H1 (cell line): Measurements from ENCODE around the gene CHD6. TPM values are rescaled to one million over a fixed set of nuclear protein-coding genes. Genes with fewer than 3 reads are reported as not detected.
A peak's percentile ranks its signal among the peaks of the same experiment; 100 is the strongest.

Experiments used
- CTCF ChIA-PET: fragments of 300-600 bp; sonication (Branson Sonifier 250); formaldehyde crosslinking; loops from one replicate; lab custom pipeline; 2021; ENCODE audit not compliant: partially characterized antibody; lab: Charles Lee
- POLR2A ChIA-PET: fragments of 300-600 bp; sonication (Branson Sonifier 250); formaldehyde crosslinking; loops from one replicate; lab custom pipeline; 2021; ENCODE audit warnings: inconsistent platforms; ENCODE audit not compliant: partially characterized antibody; lab: Charles Lee
- DNase-seq, 2 experiments: peaks; one replicate each; pipeline versions ENCODE4 v3.0.0 to v3.0.0-alpha.2; 2010 to 2022; ENCODE audit warnings: low spot score in 2 of 2, low read depth in 1 of 2, mixed read lengths in 1 of 2
- FAIRE-seq: peaks from 2 replicates; lab custom pipeline; 2011; peaks lifted over from hg19 to GRCh38; lab: Jason Lieb, UNC
- H2AFZ ChIP-seq: 2 replicates; pipeline ENCODE4 v1.8.1; 2012; ENCODE audit warnings: low read length, inconsistent platforms
- H2AK5ac ChIP-seq: 2 replicates; pipeline ENCODE4 v1.6.1; 2013; ENCODE audit warnings: low read depth, low read length
- H2BK120ac ChIP-seq: replicated peaks from 2 replicates; pipeline ENCODE3; 2013; ENCODE audit warnings: low read depth, low read length, inconsistent platforms
- H2BK12ac ChIP-seq: 2 replicates; pipeline ENCODE4 v1.6.1; 2013; ENCODE audit warnings: low read depth, low read length
- H2BK15ac ChIP-seq: 2 replicates; pipeline ENCODE4 v1.6.1; 2013; ENCODE audit warnings: low read length
- H2BK20ac ChIP-seq: 2 replicates; pipeline ENCODE4 v1.6.1; 2013; ENCODE audit warnings: low read length
- H2BK5ac ChIP-seq: 2 replicates; pipeline ENCODE4 v1.6.1; 2013; ENCODE audit warnings: low read depth, low read length
- H3K14ac ChIP-seq: 2 replicates; pipeline ENCODE4 v1.6.1; 2013; ENCODE audit warnings: inconsistent platforms; ENCODE audit not compliant: insufficient read length
- H3K18ac ChIP-seq: 2 replicates; pipeline ENCODE4 v1.6.1; 2013; ENCODE audit warnings: low read length; ENCODE audit errors: extremely low read depth
- H3K23ac ChIP-seq: 2 replicates; pipeline ENCODE4 v1.6.1; 2013; ENCODE audit warnings: inconsistent platforms; ENCODE audit not compliant: insufficient read length
- H3K23me2 ChIP-seq: 2 replicates; pipeline ENCODE4 v1.6.1; 2013; ENCODE audit warnings: low read depth, low read length
- H3K27ac ChIP-seq: 2 replicates; pipeline ENCODE4 v1.6.1; 2011; ENCODE audit warnings: low read depth, low read length, inconsistent platforms
- H3K27me3 ChIP-seq, 4 experiments: replicated peaks in 1 of 4; 1 replicate in 1 of 4; 2 replicates in 3 of 4; pipeline versions ENCODE4 v1.6.1 to v1.8.1; 2011 to 2013; ENCODE audit warnings: low read length in 3 of 4, mild to moderate bottlenecking in 3 of 4, inconsistent platforms in 2 of 4, mixed read lengths in 2 of 4, moderate library complexity in 1 of 4; ENCODE audit not compliant: control insufficient read depth in 3 of 4, insufficient read depth in 3 of 4; ENCODE audit errors: extremely low read depth in 1 of 4
- H3K36me3 ChIP-seq, 4 experiments: 2 replicates each; pipeline versions ENCODE4 v1.6.1 to v1.8.1; 2011 to 2013; ENCODE audit warnings: mild to moderate bottlenecking in 4 of 4, low read length in 3 of 4, moderate library complexity in 2 of 4, control low read depth in 1 of 4, inconsistent platforms in 1 of 4; ENCODE audit not compliant: insufficient read depth in 4 of 4, control insufficient read depth in 2 of 4
- H3K4ac ChIP-seq: replicated peaks from 2 replicates; pipeline ENCODE3; 2013; ENCODE audit warnings: low read length, low read depth, mixed read lengths, inconsistent platforms; ENCODE audit not compliant: insufficient read length
- H3K4me1 ChIP-seq, 4 experiments: replicated peaks in 1 of 4; 1 replicate in 1 of 4; 2 replicates in 3 of 4; pipeline versions ENCODE4 v1.6.1 to v1.8.1; 2011 to 2013; ENCODE audit warnings: low read length in 3 of 4, inconsistent platforms in 2 of 4, mixed read lengths in 1 of 4; ENCODE audit not compliant: insufficient read depth in 4 of 4, control insufficient read depth in 3 of 4
- H3K4me2 ChIP-seq, 2 experiments: 2 replicates each; pipeline versions ENCODE4 v1.6.1 to v1.8.1; 2011 to 2013; ENCODE audit warnings: low read depth in 2 of 2, low read length in 2 of 2, control low read depth in 1 of 2, inconsistent platforms in 1 of 2, mild to moderate bottlenecking in 1 of 2; ENCODE audit not compliant: insufficient read depth in 1 of 2
- H3K4me3 ChIP-seq, 4 experiments: fragments of 200-600, 300-600 bp in 1 of 4; sonication (generic), shearing (Covaris generic), sonication (Bioruptor Twin) in 1 of 4; 2 replicates each; pipeline versions ENCODE4 v1.5.1 to v1.8.1; 2011 to 2016; ENCODE audit warnings: low read length in 4 of 4, low read depth in 3 of 4, control low read depth in 2 of 4, inconsistent platforms in 2 of 4, mild to moderate bottlenecking in 2 of 4, mixed read lengths in 1 of 4, moderate library complexity in 1 of 4; ENCODE audit not compliant: insufficient read depth in 2 of 4; ENCODE audit errors: extremely low read depth in 1 of 4
- H3K56ac ChIP-seq: replicated peaks from 2 replicates; pipeline ENCODE3; 2013; ENCODE audit warnings: low read depth, mild to moderate bottlenecking, mixed read lengths, low read length, inconsistent platforms; ENCODE audit not compliant: insufficient read length
- H3K79me1 ChIP-seq: 2 replicates; pipeline ENCODE4 v1.6.1; 2013; ENCODE audit warnings: low read depth, low read length, control low read depth
- H3K79me2 ChIP-seq, 2 experiments: 2 replicates each; pipeline versions ENCODE4 v1.6.1 to v1.8.1; 2012 to 2013; ENCODE audit warnings: low read length in 2 of 2, mild to moderate bottlenecking in 2 of 2, inconsistent platforms in 1 of 2; ENCODE audit not compliant: insufficient read depth in 2 of 2, control insufficient read depth in 1 of 2
- H3K9ac ChIP-seq, 4 experiments: replicated peaks in 1 of 4; 1 replicate in 1 of 4; 2 replicates in 3 of 4; pipeline versions ENCODE4 v1.6.1 to v1.8.1; 2011 to 2013; ENCODE audit warnings: low read depth in 3 of 4, low read length in 3 of 4, control low read depth in 2 of 4, mild to moderate bottlenecking in 2 of 4, moderate library complexity in 2 of 4, inconsistent platforms in 1 of 4; ENCODE audit errors: extremely low read depth in 1 of 4
- H3K9me3 ChIP-seq, 2 experiments: 2 replicates each; pipeline versions ENCODE4 v1.6.1 to v1.8.1; 2012 to 2013; ENCODE audit warnings: mild to moderate bottlenecking in 2 of 2, moderate library complexity in 2 of 2, control low read depth in 1 of 2, inconsistent platforms in 1 of 2, low read depth in 1 of 2, low read length in 1 of 2, mixed read lengths in 1 of 2; ENCODE audit not compliant: insufficient read depth in 2 of 2
- H4K20me1 ChIP-seq, 2 experiments: replicated peaks in 1 of 2; 2 replicates each; pipeline versions ENCODE3 to v1.8.1; 2011 to 2013; ENCODE audit warnings: inconsistent platforms in 2 of 2, low read length in 2 of 2, mild to moderate bottlenecking in 1 of 2; ENCODE audit not compliant: insufficient read depth in 2 of 2, control insufficient read depth in 1 of 2
- H4K5ac ChIP-seq: 2 replicates; pipeline ENCODE4 v1.6.1; 2013; ENCODE audit warnings: low read length, low read depth, mixed read lengths, inconsistent platforms; ENCODE audit not compliant: insufficient read length
- H4K8ac ChIP-seq: 2 replicates; pipeline ENCODE4 v1.8.0; 2013; ENCODE audit warnings: mild to moderate bottlenecking, moderate library complexity, low read length, inconsistent platforms; ENCODE audit not compliant: insufficient read depth; ENCODE audit errors: extremely low read depth
- H4K91ac ChIP-seq: replicated peaks from 2 replicates; pipeline ENCODE3; 2013; ENCODE audit warnings: low read length, mixed read lengths, inconsistent platforms; ENCODE audit not compliant: insufficient read length
- ATF3 ChIP-seq: IDR thresholded peaks from 2 replicates; pipeline ENCODE4 v1.6.1; 2011; ENCODE audit warnings: low read depth, mild to moderate bottlenecking, low read length; ENCODE audit not compliant: insufficient read depth
- BACH1 ChIP-seq: IDR thresholded peaks from 2 replicates; pipeline ENCODE4 v1.6.1; 2012; ENCODE audit warnings: low read length, improper control_type of control experiment
- CBX5 ChIP-seq: fragments of 300-800, 300-1000 bp; sonication (generic); IDR thresholded peaks from 2 replicates; pipeline ENCODE4 v1.7.1; 2016; ENCODE audit warnings: antibody characterized with exemption, low read length, low read depth
- CREB1 ChIP-seq: IDR thresholded peaks from 2 replicates; pipeline ENCODE4 v1.6.1; 2012; ENCODE audit warnings: inconsistent platforms
- EGR1 ChIP-seq: IDR thresholded peaks from 2 replicates; pipeline ENCODE4 v1.6.1; 2011; ENCODE audit warnings: low read depth, low read length, borderline replicate concordance
- EZH2 ChIP-seq: fragments of 200-600 bp; sonication (generic); IDR thresholded peaks from 2 replicates; pipeline ENCODE4 v1.7.1; 2012; ENCODE audit warnings: low read depth, mild to moderate bottlenecking, moderate library complexity, low read length, inconsistent platforms; ENCODE audit not compliant: severe bottlenecking
- JUN ChIP-seq: IDR thresholded peaks from 2 replicates; pipeline ENCODE4 v1.6.1; 2011; ENCODE audit warnings: low read depth, mild to moderate bottlenecking, improper control_type of control experiment, low read length
- JUND ChIP-seq: IDR thresholded peaks from 2 replicates; pipeline ENCODE4 v1.6.1; 2011; ENCODE audit warnings: mild to moderate bottlenecking, improper control_type of control experiment, low read length
- POLR2A ChIP-seq, 2 experiments: IDR thresholded peaks; 1 replicate in 1 of 2; 2 replicates in 1 of 2; pipeline ENCODE4 v1.6.1; 2011; ENCODE audit warnings: low read depth in 2 of 2, low read length in 2 of 2, mild to moderate bottlenecking in 2 of 2; ENCODE audit errors: control extremely low read depth in 1 of 2
- SIN3A ChIP-seq, 2 experiments: IDR thresholded peaks in 1 of 2; conservative IDR thresholded peaks in 1 of 2; 2 replicates each; pipeline ENCODE4 v1.6.1; 2011 to 2012; ENCODE audit warnings: low read length in 2 of 2, improper control_type of control experiment in 1 of 2, low read depth in 1 of 2, mild to moderate bottlenecking in 1 of 2
- SIX5 ChIP-seq: IDR thresholded peaks from 2 replicates; pipeline ENCODE4 v1.6.1; 2011; ENCODE audit warnings: mild to moderate bottlenecking, low read depth, low read length
- SP2 ChIP-seq: IDR thresholded peaks from 2 replicates; pipeline ENCODE4 v1.6.1; 2012; ENCODE audit warnings: mild to moderate bottlenecking, low read length, inconsistent platforms
- SRF ChIP-seq: IDR thresholded peaks from 2 replicates; pipeline ENCODE4 v1.6.1; 2011; ENCODE audit warnings: mild to moderate bottlenecking, low read depth, low read length, moderate library complexity
- WGBS, 2 experiments: shearing (Covaris generic) in 1 of 2; methylation state at CpG; one replicate each; pipeline versions ENCODE4 v1.1.6 to v1.1.7; 2013 to 2015; ENCODE audit warnings: low lambda C conversion rate in 2 of 2, mixed read lengths in 2 of 2, inconsistent platforms in 1 of 2, low coverage in 1 of 2, missing lambda C conversion rate in 1 of 2; ENCODE audit not compliant: insufficient replicate concordance in 2 of 2, insufficient coverage in 1 of 2, insufficient read length in 1 of 2; ENCODE audit errors: extremely low coverage in 1 of 2, missing lambda C conversion rate in 1 of 2; 5-methylcytosine and 5-hydroxymethylcytosine counted together
- polyA plus RNA-seq, 7 experiments: library from polyadenylated mRNA; depleted of rRNA in 3 of 7; stranded (reverse) in 5 of 7; unstranded in 2 of 7; fragments of >200 nt in 5 of 7; fragments of 200-250 nt in 2 of 7; gene quantifications; 1 replicate in 5 of 7; 2 replicates in 1 of 7; 4 replicates in 1 of 7; pipeline versions ENCODE4 v1.2.1 to v1.2.3, GENCODE V29; 2011 to 2013; ENCODE audit warnings: missing spikeins in 2 of 7, mixed read lengths in 2 of 7
- total RNA-seq: library from RNA; stranded (reverse); fragmentation: NEBNext Ultra II Directional; extraction: Animal tissue kit (Norgen Biotek cat#: 25700); gene quantifications from 2 replicates; pipeline ENCODE4 v1.2.1, GENCODE V29; 2021

Gene CHD6
- total and polyA plus RNA-seq, 2 of the 8 experiments (the other 6 are each of a cell fraction or from before 2014, with no cell fraction given) = 11.1 to 62.9 TPM

GRCh38 chr20:41364967-41365765 is 253.0 kb downstream of the CHD6 start:
- ChIA-PET CTCF (interaction anchor here (0.6 to 1.5 kb wide), 6 partner anchors 13 to 207 kb away, joined by 3 to 5 read pairs (median 3); no protein-coding TSS in a partner anchor), POLR2A (interaction anchor here (0.7 to 1.1 kb wide), 3 partner anchors 10 to 22 kb away, joined by 3 read pairs; no protein-coding TSS in a partner anchor)
- FAIRE-seq (no peak), DNase-seq (no peak)
- H3K9me3 ChIP-seq = no peaks in the 10 kb centered on the region
- H3K4me1 ChIP-seq = peaks cover 0 to 2% (median 0%) of the 10 kb centered on the region in 4 experiments; a peak in 3 of 7 replicates
- no peak overlapping the region for H4K5ac ChIP-seq
- H4K91ac ChIP-seq = no peak overlapping the region
- no peak overlapping the region for H2BK12ac ChIP-seq
- WGBS, 2 experiments = 86% methylated on average over 19 of the region's 19 CpGs; no CpG with 5 or more reads in 1 of the 2 experiments
- H3K23ac ChIP-seq = no peak overlapping the region
- no peaks in the 10 kb centered on the region for H3K36me3 ChIP-seq
- H2BK20ac ChIP-seq = no peak overlapping the region
- H2AK5ac ChIP-seq = no peak overlapping the region
- H3K23me2 ChIP-seq = peaks cover 7% of the 10 kb centered on the region; the same call in 1 of the 2 replicates
- no peak overlapping the region for H4K8ac ChIP-seq
- H3K27me3 ChIP-seq = peaks cover 18 to 40% (median 36%) of the 10 kb centered on the region in 4 experiments
- H3K4me2 ChIP-seq = peak overlapping the region; percentile 63 to 98; a peak in 3 of 4 replicates
- H3K4ac ChIP-seq = no peak overlapping the region
- no peak overlapping the region for H2BK15ac ChIP-seq
- H3K14ac ChIP-seq = no peak overlapping the region
- H3K79me2 ChIP-seq = no peaks in the 10 kb centered on the region
- no peaks in the 10 kb centered on the region for H3K79me1 ChIP-seq
- no peak overlapping the region for H2AFZ ChIP-seq
- peak overlapping the region in 1 of 4 experiments; percentile 70; a peak in 3 of 8 replicates for H3K4me3 ChIP-seq
- no peak overlapping the region for H3K27ac ChIP-seq
- H3K18ac ChIP-seq = no peak overlapping the region; the same call in 1 of the 2 replicates
- H2BK5ac ChIP-seq = no peak overlapping the region
- H3K9ac ChIP-seq = no peak overlapping the region
- H2BK120ac ChIP-seq = no peak overlapping the region
- H3K56ac ChIP-seq = no peak overlapping the region
- H4K20me1 ChIP-seq = peaks cover 2 to 9% of the 10 kb centered on the region in 2 experiments
- TF ChIP-seq EGR1 (no peak), JUND (no peak), POLR2A (IDR thresholded peaks at IDR 0.05; ENCODE audit: control extremely low read depth in 1 of 2, low read depth in 2 of 2, low read length in 2 of 2) (no peak), JUN (no peak), BACH1 (no peak), CBX5 (no peak), ATF3 (no peak), SIX5 (no peak), SRF (no peak), CREB1 (no peak), SIN3A (conservative IDR thresholded peaks at IDR 0.05 in 1 of 2, IDR thresholded peaks at IDR 0.05 in 1 of 2; ENCODE audit: low read depth in 1 of 2, low read length in 2 of 2) (no peak), EZH2 (no peak), SP2 (no peak)
